Measurements from ENCODE around the gene NPL. TPM values are rescaled to one million over a fixed set of nuclear protein-coding genes. Genes with fewer than 3 reads are reported as not detected.

The NPL gene
- total RNA-seq, 4 donors from 2014 or later = 7.8 to 16.2 (median 12.6) TPM

- WGBS, 2 donors = 81 to 85% methylated on average over 2 of the region's 2 CpGs
- H3K9me3 ChIP-seq = no peaks in the 10 kb centered on the region
- TF ChIP-seq, protein P1, sequence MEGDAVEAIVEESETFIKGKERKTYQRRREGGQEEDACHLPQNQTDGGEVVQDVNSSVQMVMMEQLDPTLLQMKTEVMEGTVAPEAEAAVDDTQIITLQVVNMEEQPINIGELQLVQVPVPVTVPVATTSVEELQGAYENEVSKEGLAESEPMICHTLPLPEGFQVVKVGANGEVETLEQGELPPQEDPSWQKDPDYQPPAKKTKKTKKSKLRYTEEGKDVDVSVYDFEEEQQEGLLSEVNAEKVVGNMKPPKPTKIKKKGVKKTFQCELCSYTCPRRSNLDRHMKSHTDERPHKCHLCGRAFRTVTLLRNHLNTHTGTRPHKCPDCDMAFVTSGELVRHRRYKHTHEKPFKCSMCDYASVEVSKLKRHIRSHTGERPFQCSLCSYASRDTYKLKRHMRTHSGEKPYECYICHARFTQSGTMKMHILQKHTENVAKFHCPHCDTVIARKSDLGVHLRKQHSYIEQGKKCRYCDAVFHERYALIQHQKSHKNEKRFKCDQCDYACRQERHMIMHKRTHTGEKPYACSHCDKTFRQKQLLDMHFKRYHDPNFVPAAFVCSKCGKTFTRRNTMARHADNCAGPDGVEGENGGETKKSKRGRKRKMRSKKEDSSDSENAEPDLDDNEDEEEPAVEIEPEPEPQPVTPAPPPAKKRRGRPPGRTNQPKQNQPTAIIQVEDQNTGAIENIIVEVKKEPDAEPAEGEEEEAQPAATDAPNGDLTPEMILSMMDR (IDR thresholded peaks at IDR 0.05) = no peak
- no peak for TF ChIP-seq POLR2A (IDR thresholded peaks at IDR 0.05)
- H3K36me3 ChIP-seq = no peaks in the 10 kb centered on the region
- no peak overlapping the region for H3K4me3 ChIP-seq
- no peaks in the 10 kb centered on the region for H3K27me3 ChIP-seq
- intact Hi-C loops (cut with DNase I) = no loop called here
- no peak for DNase-seq
- H3K27ac ChIP-seq = no peak overlapping the region
- H3K4me1 ChIP-seq = no peaks in the 10 kb centered on the region
These were observed 10.7 kb upstream of the NPL start for GRCh38 chr1:182778862-182779261.

DNA sequence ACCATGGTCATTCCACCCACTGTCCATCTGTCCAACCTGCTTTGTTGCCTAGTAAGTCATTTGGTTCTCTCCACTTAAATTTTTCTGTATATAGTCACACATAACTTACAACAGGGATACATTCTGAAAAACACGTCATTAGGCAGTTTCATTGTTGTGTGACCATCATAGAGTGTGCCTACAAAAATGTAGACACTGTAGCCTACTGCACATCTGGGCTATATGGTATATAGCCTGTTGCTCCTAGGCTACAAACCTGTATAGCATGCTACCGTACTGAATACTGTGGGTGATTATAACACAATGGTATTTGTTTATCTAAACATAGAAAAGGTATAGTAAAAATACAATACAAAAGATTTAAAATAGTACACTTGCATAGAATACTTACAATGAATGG, 10.0 kb upstream of the NPL start:
- DNase-seq = no peak
- no peak overlapping the region for H3K27ac ChIP-seq
- H3K36me3 ChIP-seq = no peaks in the 10 kb centered on the region
- intact Hi-C loops (cut with DNase I) = no loop called here
- H3K27me3 ChIP-seq = no peaks in the 10 kb centered on the region
- TF ChIP-seq, protein P1 (IDR thresholded peaks at IDR 0.05) = no peak
- TF ChIP-seq POLR2A (IDR thresholded peaks at IDR 0.05) = no peak
- no peak overlapping the region for H3K4me3 ChIP-seq
- no peaks in the 10 kb centered on the region for H3K4me1 ChIP-seq
- H3K9me3 ChIP-seq = no peaks in the 10 kb centered on the region
- 74 to 83% methylated on average over 2 of the region's 2 CpGs for WGBS, 2 donors

DNA sequence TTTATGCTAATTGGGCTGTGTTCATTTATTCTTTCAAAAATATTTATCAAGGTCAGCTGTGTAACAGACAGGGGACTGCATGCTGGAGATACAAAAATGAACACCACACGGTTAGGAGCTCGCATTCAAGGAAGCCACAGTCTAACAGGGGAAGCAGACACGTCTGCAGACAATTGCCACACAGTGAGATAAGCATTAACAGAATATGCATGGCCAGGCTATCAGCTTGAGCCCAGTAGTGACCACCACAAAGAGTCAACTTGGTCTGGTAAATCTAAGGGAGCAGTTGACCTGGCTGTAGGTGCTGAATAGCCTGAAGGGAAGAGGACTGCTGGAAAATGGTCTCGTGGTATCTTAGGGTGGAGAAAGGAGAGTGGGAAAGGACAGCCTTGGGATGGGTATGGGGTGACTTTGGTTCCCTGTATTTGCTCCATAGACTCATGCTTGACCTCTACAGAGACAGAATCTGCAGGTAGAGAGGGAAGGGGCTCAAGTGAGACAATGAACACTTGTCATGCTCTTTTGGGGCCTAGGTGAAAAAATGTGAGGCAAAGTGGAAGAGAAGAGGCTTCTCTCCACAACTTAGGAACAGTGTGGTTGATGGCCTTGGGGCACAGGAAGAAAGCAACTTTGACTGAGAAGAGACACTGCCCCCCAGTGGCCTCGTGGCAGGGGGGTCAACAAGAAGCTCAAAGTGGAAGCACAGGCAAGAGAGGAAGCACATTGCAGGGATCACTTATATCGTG, 7.6 kb upstream of the NPL start:
- Histone ChIP-seq H3K27ac (no peak overlapping the region), H3K4me1 (peaks cover 0 to 9% (median 0%) of the 10 kb centered on the region in 3 donors), H3K27me3 (no peaks in the 10 kb centered on the region), H3K4me3 (no peak overlapping the region), H3K36me3 (no peaks in the 10 kb centered on the region), H3K9me3 (no peaks in the 10 kb centered on the region)
- 53% methylated on average over 6 of the region's 6 CpGs for WGBS, 2 donors
- TF ChIP-seq, protein P1 (IDR thresholded peaks at IDR 0.05) = peak; percentile 27 to 69 (median 63)
- TF ChIP-seq POLR2A (IDR thresholded peaks at IDR 0.05) = no peak
- DNase-seq = no peak
- intact Hi-C loops (cut with DNase I) = loop anchor here (10.0 kb wide), 1 partner anchor 697 kb away; no protein-coding TSS in a partner anchor

DNA sequence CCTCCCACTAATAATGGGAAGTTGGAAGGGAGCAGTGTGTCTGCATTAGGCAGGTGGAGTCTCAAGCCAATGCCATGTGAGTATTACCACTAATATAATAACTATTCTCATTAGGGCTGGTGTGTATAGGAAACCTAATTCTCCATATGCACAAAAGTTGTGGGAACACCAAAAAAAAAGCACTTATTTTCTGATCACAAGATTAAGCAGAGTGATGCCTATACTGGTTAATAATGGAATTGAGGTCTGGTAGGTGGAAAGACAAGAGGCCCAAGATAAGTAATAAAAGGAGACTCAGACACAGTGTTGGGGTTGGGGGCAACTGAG, 7.0 kb upstream of the NPL start:
- H3K4me1 ChIP-seq = peaks cover 0 to 12% (median 0%) of the 10 kb centered on the region in 3 donors
- intact Hi-C loops (cut with DNase I) = loop anchor here (10.0 kb wide), 1 partner anchor 698 kb away; no protein-coding TSS in a partner anchor

GRCh38 chr1:182783068-182783467, 6.5 kb upstream of the NPL start:
- 51 to 86% methylated on average over 2 of the region's 2 CpGs for WGBS, 2 donors
- DNase-seq = no peak
- peaks cover 0 to 12% (median 0%) of the 10 kb centered on the region in 3 donors for H3K4me1 ChIP-seq
- no peaks in the 10 kb centered on the region for H3K27me3 ChIP-seq
- no peak overlapping the region for H3K4me3 ChIP-seq
- intact Hi-C loops (cut with DNase I) = loop anchor here (10.0 kb wide), 1 partner anchor 698 kb away; no protein-coding TSS in a partner anchor
- no peak for TF ChIP-seq POLR2A (IDR thresholded peaks at IDR 0.05)
- TF ChIP-seq, protein P1 (IDR thresholded peaks at IDR 0.05) = no peak
- H3K27ac ChIP-seq = no peak overlapping the region
- H3K36me3 ChIP-seq = no peaks in the 10 kb centered on the region
- no peaks in the 10 kb centered on the region for H3K9me3 ChIP-seq

More for the DNA sequence above, 7.0 kb upstream of the NPL start:
- no peak for DNase-seq
- no peak overlapping the region for H3K27ac ChIP-seq
- H3K9me3 ChIP-seq = no peaks in the 10 kb centered on the region
- no peak for TF ChIP-seq POLR2A (IDR thresholded peaks at IDR 0.05)
- TF ChIP-seq, protein P1 (IDR thresholded peaks at IDR 0.05) = peak in 1 of 6 experiments; percentile 2
- no peak overlapping the region for H3K4me3 ChIP-seq
- H3K36me3 ChIP-seq = no peaks in the 10 kb centered on the region
- H3K27me3 ChIP-seq = no peaks in the 10 kb centered on the region

All from esophagus squamous epithelium (tissue), 5 donors.